ENCODE data around the gene MAP3K12. TPM values are rescaled to one million over a fixed set of nuclear protein-coding genes. Genes with fewer than 3 reads are reported as not detected.

The MAP3K12 gene
- total RNA-seq, 4 donors from 2014 or later, result 12.6 to 20.1 (median 18.9) TPM

- Histone ChIP-seq H3K4me3 (no peak overlapping the region), H3K27ac (replicated peaks in 1 of 4) (peak overlapping the region in 2 of 4 donors; percentile 14 to 23)
- no peak for TF ChIP-seq EP300 (IDR thresholded peaks at IDR 0.05)
- TF ChIP-seq POLR2A (IDR thresholded peaks at IDR 0.05; ENCODE audit: low read depth), result no peak
- no peak for TF ChIP-seq POLR2AphosphoS5 (IDR thresholded peaks at IDR 0.05)
- no peak for TF ChIP-seq CTCF (IDR thresholded peaks at IDR 0.05)
Measured at GRCh38 chr12:53504004-53504920, 5.0 kb upstream of the MAP3K12 start.

GRCh38 chr12:53502983-53503728, 3.9 kb upstream of the MAP3K12 start:
- Histone ChIP-seq H3K27ac (replicated peaks in 1 of 4) (peak overlapping the region; percentile 97 to 99 (median 98)), H3K4me3 (no peak overlapping the region), H3K27me3 (no peaks in the 10 kb centered on the region), H3K4me1 (peaks cover 22 to 60% (median 43%) of the 10 kb centered on the region in 4 donors), H3K36me3 (peaks cover 8 to 48% (median 33%) of the 10 kb centered on the region in 4 donors), H3K9me3 (no peaks in the 10 kb centered on the region)
- no peak for TF ChIP-seq CTCF (IDR thresholded peaks at IDR 0.05)
- TF ChIP-seq POLR2AphosphoS5 (IDR thresholded peaks at IDR 0.05), result no peak
- TF ChIP-seq EP300 (IDR thresholded peaks at IDR 0.05), result no peak
- TF ChIP-seq POLR2A (IDR thresholded peaks at IDR 0.05; ENCODE audit: low read depth), result no peak
- intact Hi-C loops (cut with DNase I), result no loop called here
- DNase-seq (ENCODE audit: extremely low spot score), result no peak
- WGBS, result 84% methylated on average over 10 of the region's 10 CpGs

More at GRCh38 chr12:53504004-53504920, 5.0 kb upstream of the MAP3K12 start:
- no peaks in the 10 kb centered on the region for H3K27me3 ChIP-seq
- H3K4me1 ChIP-seq, result peaks cover 19 to 59% (median 40%) of the 10 kb centered on the region in 4 donors
- no peak for DNase-seq (ENCODE audit: extremely low spot score)
- H3K36me3 ChIP-seq, result peaks cover 8 to 49% (median 33%) of the 10 kb centered on the region in 4 donors
- intact Hi-C loops (cut with DNase I), result no loop called here
- WGBS, result 80% methylated on average over 13 of the region's 14 CpGs
- H3K9me3 ChIP-seq, result no peaks in the 10 kb centered on the region

- no peaks in the 10 kb centered on the region for H3K9me3 ChIP-seq
- 57% methylated on average over 9 of the region's 9 CpGs for WGBS
- peak overlapping the region; percentile 97 to 99 (median 98) for H3K27ac ChIP-seq (replicated peaks in 1 of 4)
- H3K4me3 ChIP-seq, result peak overlapping the region in 2 of 4 donors; percentile 81 to 82
- intact Hi-C loops (cut with DNase I), result no loop called here
- DNase-seq (ENCODE audit: extremely low spot score), result no peak
- H3K36me3 ChIP-seq, result peaks cover 6 to 41% (median 31%) of the 10 kb centered on the region in 4 donors
- H3K4me1 ChIP-seq, result peaks cover 22 to 66% (median 49%) of the 10 kb centered on the region in 4 donors
- H3K27me3 ChIP-seq, result no peaks in the 10 kb centered on the region
- TF ChIP-seq EP300 (IDR thresholded peaks at IDR 0.05), result no peak
- TF ChIP-seq POLR2AphosphoS5 (IDR thresholded peaks at IDR 0.05), result no peak
- TF ChIP-seq CTCF (IDR thresholded peaks at IDR 0.05), result no peak
- no peak for TF ChIP-seq POLR2A (IDR thresholded peaks at IDR 0.05; ENCODE audit: low read depth)
Measured at GRCh38 chr12:53502331-53502730, 3.1 kb upstream of the MAP3K12 start.

- 80% methylated on average over 9 of the region's 10 CpGs for WGBS
- DNase-seq (ENCODE audit: extremely low spot score), result no peak
- peaks cover 22 to 73% (median 55%) of the 10 kb centered on the region in 4 donors for H3K4me1 ChIP-seq
Measured at GRCh38 chr12:53501615-53502181, 2.4 kb upstream of the MAP3K12 start.

More at GRCh38 chr12:53501615-53502181, 2.4 kb upstream of the MAP3K12 start:
- Histone ChIP-seq H3K4me3 (peak overlapping the region; percentile 74 to 82 (median 79)), H3K36me3 (peaks cover 0 to 35% (median 25%) of the 10 kb centered on the region in 4 donors), H3K9me3 (no peaks in the 10 kb centered on the region), H3K27me3 (no peaks in the 10 kb centered on the region), H3K27ac (replicated peaks in 1 of 4) (peak overlapping the region; percentile 97 to 99 (median 98))
- TF ChIP-seq CTCF (IDR thresholded peaks at IDR 0.05), result no peak
- TF ChIP-seq EP300 (IDR thresholded peaks at IDR 0.05), result no peak
- TF ChIP-seq POLR2A (IDR thresholded peaks at IDR 0.05; ENCODE audit: low read depth), result no peak
- intact Hi-C loops (cut with DNase I), result no loop called here
